ENCODE results near the gene SLC38A10.

Gene SLC38A10

DNA sequence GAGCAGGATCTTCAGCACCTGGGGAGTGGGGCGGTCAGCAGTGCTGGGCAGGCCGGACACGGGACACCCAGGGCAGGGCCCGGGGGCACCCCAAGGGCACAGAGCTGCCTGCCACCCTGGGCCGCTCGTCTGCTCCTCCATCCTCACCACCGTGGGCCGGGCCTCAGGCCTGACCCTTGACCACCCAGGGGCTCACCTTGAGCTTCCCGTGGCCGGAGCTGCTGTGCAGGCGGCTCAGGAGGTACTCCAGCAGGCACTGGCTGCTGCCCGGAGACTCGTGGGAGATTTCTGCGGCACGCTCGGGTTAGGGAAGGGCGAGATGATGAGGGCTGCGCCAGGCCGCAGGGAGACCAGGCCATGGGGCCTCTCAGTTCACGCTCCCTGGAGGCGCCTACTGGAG, 58.3 kb downstream of the SLC38A10 start:
- no peak for DNase-seq (ENCODE audit: low read depth)
- no peak for TF ChIP-seq CTCF (conservative IDR thresholded peaks at IDR 0.05; ENCODE audit: control insufficient read depth, insufficient read depth, low read depth, low read length)
- H3K4me3 ChIP-seq (ENCODE audit: control insufficient read depth, low read depth, low read length) = no peak overlapping the region

DNA sequence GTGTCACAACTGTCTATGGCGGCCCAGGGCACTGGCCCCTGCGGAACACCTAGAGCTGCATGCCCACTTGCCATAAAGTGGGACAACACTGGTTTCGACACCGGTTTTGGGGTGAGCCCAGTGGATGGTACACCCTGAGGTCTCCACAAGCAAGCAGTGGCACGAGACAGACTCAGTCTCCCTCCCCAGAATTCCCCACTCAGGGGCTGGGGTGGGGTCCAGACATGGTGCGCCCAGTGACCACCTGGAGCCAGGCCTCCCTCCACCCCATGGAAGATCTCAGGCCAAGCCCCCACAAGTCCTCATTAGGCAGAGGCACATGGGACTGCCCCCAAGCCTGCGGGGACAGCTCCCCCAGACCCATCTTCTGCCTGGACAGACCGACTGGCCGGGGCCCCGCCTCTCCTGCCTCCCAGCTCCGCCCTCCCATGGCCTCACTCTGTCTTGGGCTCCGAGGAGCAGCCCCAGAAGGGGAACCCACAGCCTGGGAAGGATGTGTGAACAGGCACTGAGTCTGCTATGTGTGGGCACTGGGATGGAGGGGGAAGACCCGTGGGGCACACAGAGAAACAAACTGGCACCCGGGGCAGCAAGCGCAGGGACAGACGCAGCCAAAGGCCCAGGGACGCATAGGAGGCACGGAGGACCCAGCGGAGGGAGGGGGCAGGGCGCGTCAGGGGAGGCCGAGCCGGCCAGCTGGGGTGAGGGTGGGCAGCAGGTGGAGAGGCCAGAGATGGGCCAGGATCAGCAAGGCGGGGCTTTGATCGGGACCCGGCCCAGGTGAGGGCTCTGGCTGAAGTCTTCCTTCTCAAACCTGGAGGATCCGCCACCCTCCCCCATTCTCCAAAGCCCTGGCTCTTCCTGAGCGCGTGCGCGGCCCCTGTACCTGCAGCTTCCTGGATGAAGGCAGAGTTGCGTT, 59.0 kb downstream of the SLC38A10 start:
- TF ChIP-seq CTCF (conservative IDR thresholded peaks at IDR 0.05; ENCODE audit: control insufficient read depth, insufficient read depth, low read depth, low read length) = no peak
- DNase-seq (ENCODE audit: low read depth) = no peak
- no peak overlapping the region for H3K4me3 ChIP-seq (ENCODE audit: control insufficient read depth, low read depth, low read length)

DNA sequence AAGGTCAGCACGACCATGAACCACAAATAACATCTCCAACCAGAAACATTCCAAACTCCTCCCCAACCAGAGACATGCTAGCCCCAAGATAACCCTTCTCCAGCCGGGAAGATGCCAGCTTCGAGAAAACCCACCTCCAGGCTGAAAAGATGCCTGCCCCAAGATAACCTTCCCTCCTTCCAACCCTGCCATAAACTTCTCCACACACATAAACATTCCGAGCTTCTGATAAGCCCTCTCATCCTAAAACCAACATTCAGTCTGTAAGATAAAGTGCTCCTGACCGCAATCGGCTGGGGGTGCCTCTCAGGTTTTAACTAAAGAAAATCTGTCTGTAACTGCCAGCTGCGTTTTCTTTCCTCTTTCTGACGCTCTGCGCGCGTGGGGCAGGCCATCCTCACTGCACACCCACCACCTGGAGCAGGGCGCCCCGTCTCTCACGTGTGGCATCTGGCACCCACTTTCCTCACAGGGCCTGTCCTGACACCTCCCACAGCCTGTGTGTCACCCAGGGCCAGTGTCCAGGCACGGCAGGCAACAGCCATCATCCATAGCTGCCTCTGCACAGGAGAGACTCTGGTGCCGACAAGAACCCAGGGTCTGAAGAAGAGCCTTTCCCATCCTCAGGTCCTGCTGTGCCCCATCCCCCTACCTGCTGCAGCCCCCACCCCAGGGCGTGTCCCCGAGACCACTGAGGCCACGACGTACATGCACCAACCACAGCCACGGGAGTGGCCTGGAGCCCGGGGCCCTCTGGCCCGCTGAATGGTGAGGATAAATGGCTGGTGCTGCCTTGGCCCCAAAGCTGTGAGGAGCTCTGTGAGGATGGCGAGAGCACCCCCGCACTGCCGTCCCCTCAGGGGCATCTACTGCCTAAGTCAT, 59.9 kb downstream of the SLC38A10 start:
- H3K4me3 ChIP-seq (ENCODE audit: control insufficient read depth, low read depth, low read length) = no peak overlapping the region
- TF ChIP-seq CTCF (conservative IDR thresholded peaks at IDR 0.05; ENCODE audit: control insufficient read depth, insufficient read depth, low read depth, low read length) = no peak
- no peak for DNase-seq (ENCODE audit: low read depth)

DNA sequence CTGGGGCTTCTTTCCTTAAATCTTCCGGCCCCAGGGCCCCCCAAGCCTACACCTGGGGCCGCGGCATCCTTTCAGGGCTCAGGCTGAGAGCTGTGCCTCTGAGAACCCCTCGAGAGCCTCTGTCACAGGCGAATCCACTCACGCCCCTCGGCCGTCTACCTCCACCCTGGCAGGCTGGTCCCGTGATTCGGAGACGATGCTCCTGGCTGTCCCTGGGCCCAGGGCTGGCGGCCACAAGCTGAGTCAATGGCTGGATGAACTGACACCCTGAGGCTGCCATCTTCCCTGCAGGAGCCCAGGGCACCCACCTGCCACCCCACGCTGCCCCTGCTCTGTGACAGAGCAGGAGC, 60.6 kb downstream of the SLC38A10 start:
- no peak for DNase-seq (ENCODE audit: low read depth)
- no peak for TF ChIP-seq CTCF (conservative IDR thresholded peaks at IDR 0.05; ENCODE audit: control insufficient read depth, insufficient read depth, low read depth, low read length)
- H3K4me3 ChIP-seq (ENCODE audit: control insufficient read depth, low read depth, low read length) = no peak overlapping the region

- TF ChIP-seq CTCF (conservative IDR thresholded peaks at IDR 0.05; ENCODE audit: control insufficient read depth, insufficient read depth, low read depth, low read length) = no peak
Measured at GRCh38 chr17:81233811-81234505, 61.1 kb downstream of the SLC38A10 start.

DNA sequence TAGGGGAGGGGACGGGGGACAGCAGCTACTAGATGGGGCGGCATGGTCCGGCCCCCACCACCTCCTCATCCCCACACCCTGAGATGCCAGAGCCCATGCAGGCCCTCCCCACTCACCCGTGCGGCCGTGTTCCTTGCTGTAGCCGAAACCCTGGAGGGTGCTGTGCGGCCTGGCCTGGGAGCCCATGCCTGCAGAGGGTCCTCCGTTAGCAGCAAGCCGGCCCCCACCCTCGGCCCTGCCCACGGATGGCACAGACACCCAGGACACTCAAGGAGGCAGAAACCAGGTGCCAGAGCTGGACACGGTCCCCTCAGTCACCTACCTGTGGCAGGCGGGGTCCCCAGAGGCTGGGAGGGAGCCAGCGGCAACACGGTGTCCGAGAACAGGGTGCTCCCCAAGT, 61.8 kb downstream of the SLC38A10 start:
- no peak overlapping the region for H3K4me3 ChIP-seq (ENCODE audit: control insufficient read depth, low read depth, low read length)
- DNase-seq (ENCODE audit: low read depth) = no peak
- TF ChIP-seq CTCF (conservative IDR thresholded peaks at IDR 0.05; ENCODE audit: control insufficient read depth, insufficient read depth, low read depth, low read length) = no peak

More at GRCh38 chr17:81233811-81234505, 61.1 kb downstream of the SLC38A10 start:
- no peak for DNase-seq (ENCODE audit: low read depth)
- no peak overlapping the region for H3K4me3 ChIP-seq (ENCODE audit: control insufficient read depth, low read depth, low read length)

Measured in fibroblast of mammary gland (primary cell).